Sigmoid colon (tissue), 4 donors: ENCODE data around the gene AGXT.

Experiments
- POLR2A ChIP-seq, 2 donors: fragments of 450-650 bp; IDR thresholded peaks; one replicate each; pipeline ENCODE4 v1.6.1; 2016; ENCODE audit warnings: antibody characterized with exemption in 2 of 2, mild to moderate bottlenecking in 2 of 2, moderate library complexity in 2 of 2
- POLR2AphosphoS5 ChIP-seq, 4 donors: sonication (generic); formaldehyde crosslinking; IDR thresholded peaks; one replicate each; pipeline ENCODE4 v1.6.1; 2017; ENCODE audit warnings: antibody characterized with exemption in 4 of 4
- TF ChIP-seq, protein P1 (sequence below), 4 experiments: fragments of 450-650 bp in 3 of 4; fragments of 200-600 bp in 1 of 4; IDR thresholded peaks; one replicate each; pipeline ENCODE4 v1.5.1; 2016 to 2019; ENCODE audit warnings: antibody characterized with exemption in 4 of 4, mild to moderate bottlenecking in 3 of 4, moderate library complexity in 2 of 4

- TF ChIP-seq, protein P1, sequence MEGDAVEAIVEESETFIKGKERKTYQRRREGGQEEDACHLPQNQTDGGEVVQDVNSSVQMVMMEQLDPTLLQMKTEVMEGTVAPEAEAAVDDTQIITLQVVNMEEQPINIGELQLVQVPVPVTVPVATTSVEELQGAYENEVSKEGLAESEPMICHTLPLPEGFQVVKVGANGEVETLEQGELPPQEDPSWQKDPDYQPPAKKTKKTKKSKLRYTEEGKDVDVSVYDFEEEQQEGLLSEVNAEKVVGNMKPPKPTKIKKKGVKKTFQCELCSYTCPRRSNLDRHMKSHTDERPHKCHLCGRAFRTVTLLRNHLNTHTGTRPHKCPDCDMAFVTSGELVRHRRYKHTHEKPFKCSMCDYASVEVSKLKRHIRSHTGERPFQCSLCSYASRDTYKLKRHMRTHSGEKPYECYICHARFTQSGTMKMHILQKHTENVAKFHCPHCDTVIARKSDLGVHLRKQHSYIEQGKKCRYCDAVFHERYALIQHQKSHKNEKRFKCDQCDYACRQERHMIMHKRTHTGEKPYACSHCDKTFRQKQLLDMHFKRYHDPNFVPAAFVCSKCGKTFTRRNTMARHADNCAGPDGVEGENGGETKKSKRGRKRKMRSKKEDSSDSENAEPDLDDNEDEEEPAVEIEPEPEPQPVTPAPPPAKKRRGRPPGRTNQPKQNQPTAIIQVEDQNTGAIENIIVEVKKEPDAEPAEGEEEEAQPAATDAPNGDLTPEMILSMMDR (IDR thresholded peaks at IDR 0.05), result no peak
- no peak for TF ChIP-seq POLR2AphosphoS5 (IDR thresholded peaks at IDR 0.05)
- TF ChIP-seq POLR2A (IDR thresholded peaks at IDR 0.05), result no peak
These were observed 4.1 kb upstream of the AGXT start for GRCh38 chr2:240864475-240864874.
